GM12864 (cell line): ENCODE data around the gene PJA2.

Source experiments
- DNase-seq: peaks from one replicate; pipeline ENCODE4 v3.0.0-alpha.2; 2011; ENCODE audit warnings: low read depth
- H3K4me3 ChIP-seq: 2 replicates; pipeline ENCODE4 v1.5.1; 2011; ENCODE audit warnings: mild to moderate bottlenecking, low read depth, low read length, control low read depth
- CTCF ChIP-seq: IDR thresholded peaks from 2 replicates; pipeline ENCODE4 v1.5.1; 2011; ENCODE audit warnings: low read depth, mild to moderate bottlenecking, moderate library complexity, low read length, control low read depth, inconsistent platforms; ENCODE audit errors: missing control alignments

Gene PJA2

DNA sequence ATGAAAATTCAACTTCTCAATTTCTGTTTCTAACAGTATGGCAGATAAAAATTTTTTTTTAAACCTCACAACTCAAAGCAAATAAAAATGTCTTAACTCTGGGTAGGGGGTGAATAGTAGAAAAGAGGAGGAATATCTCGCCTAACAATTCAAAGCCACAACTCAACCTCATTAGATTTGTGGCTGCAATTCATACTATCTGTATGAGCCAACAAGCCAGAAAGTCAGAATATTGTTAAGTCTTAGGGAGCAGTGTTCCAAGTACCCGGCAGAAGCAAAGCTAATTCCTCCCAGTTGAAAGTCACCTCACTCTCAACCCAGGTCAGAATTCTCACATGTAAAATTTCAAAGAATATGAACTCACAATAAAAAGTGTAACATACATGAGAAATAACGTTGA is 15.0 kb downstream of the PJA2 start:
- no peak for DNase-seq
- no peak for TF ChIP-seq CTCF
- no peak overlapping the region for H3K4me3 ChIP-seq

DNA sequence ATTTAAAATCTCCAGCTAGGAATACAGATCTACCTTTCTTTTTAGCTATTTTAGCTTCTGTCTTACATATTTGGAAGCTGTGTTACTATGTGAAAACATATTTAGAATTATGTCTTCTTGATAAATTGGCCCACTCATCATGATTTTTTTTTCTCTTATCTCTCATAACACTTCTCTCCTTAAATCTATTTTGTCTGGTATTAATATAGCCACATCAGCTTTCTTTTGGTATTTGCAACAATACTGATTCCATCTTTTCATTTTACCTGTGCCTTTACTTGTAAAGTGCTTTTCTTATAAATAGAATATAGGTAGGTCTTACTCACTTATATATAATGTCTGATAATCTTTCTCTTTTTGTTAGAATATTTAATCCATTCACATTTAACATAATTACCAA is 19.6 kb downstream of the PJA2 start:
- TF ChIP-seq CTCF, result no peak
- H3K4me3 ChIP-seq, result no peak overlapping the region
- no peak for DNase-seq

- DNase-seq, result no peak
- no peak for TF ChIP-seq CTCF
- no peak overlapping the region for H3K4me3 ChIP-seq
Measured at GRCh38 chr5:109388407-109388806, 21.4 kb downstream of the PJA2 start.

DNA sequence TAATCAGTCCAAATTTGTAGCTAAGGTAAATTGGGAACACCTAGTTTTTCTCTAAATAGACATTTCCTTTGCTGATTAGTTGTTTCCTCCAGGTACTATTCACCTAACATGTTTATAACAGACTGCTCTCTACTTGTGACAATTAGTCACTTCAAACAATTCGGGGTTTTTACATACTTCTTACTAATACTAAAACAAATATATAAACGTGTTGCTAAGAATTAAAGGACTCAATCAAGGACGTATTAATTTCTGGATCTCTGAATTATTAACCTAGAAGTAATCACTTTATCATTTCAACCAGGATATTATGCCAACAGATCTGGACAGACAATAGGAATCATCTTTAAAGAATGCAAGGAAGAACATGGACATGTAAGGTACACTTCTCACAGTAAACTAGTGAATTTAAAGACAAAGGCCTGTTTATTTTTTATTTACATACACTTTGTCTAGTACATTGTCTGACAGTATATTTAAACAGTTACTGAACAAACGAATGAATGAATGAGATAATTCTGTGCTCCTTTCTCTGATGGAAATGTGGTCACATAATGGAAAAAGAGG is 22.3 kb downstream of the PJA2 start:
- TF ChIP-seq CTCF, result no peak
- no peak for DNase-seq
- no peak overlapping the region for H3K4me3 ChIP-seq

DNA sequence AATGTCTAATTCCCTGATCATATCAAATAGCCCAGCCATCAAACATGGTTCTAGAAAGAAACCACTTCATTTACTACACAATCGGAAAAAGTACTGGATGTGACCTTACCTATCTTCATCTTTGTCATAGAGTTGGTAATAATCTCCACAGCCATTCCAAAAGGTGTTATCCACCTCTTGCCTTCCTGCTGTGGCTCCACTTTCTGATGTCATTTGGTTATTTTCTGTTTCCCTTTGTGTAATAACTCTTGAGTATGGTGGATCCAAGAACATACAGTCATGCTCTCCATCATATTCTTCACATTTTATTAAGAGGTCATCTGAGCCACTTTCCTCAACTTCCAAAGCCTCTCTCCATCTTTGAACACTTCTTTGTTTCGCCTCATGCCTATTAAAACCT is 31.7 kb downstream of the PJA2 start:
- no peak for TF ChIP-seq CTCF

GRCh38 chr5:109374625-109375024 is 35.1 kb downstream of the PJA2 start:
- no peak for DNase-seq
- no peak for TF ChIP-seq CTCF
- H3K4me3 ChIP-seq, result no peak overlapping the region

More for the DNA sequence above, 31.7 kb downstream of the PJA2 start:
- no peak overlapping the region for H3K4me3 ChIP-seq
- no peak for DNase-seq

- no peak for DNase-seq
- no peak overlapping the region for H3K4me3 ChIP-seq
- TF ChIP-seq CTCF, result no peak
Measured at GRCh38 chr5:109373932-109374331, 35.8 kb downstream of the PJA2 start.
